ENCODE data around the gene TTC34.

Gene TTC34

GRCh38 chr1:2788506-2789163 lies 12.9 kb downstream of the TTC34 start:
- TF ChIP-seq GATA3 (IDR thresholded peaks at IDR 0.05; ENCODE audit: low read depth, low read length) (no peak), GATA2 (IDR thresholded peaks at IDR 0.05; ENCODE audit: low read depth, low read length) (no peak)

GRCh38 chr1:2787163-2787911 lies 14.2 kb downstream of the TTC34 start:
- TF ChIP-seq GATA3 (IDR thresholded peaks at IDR 0.05; ENCODE audit: low read depth, low read length) (no peak), GATA2 (IDR thresholded peaks at IDR 0.05; ENCODE audit: low read depth, low read length) (no peak)

GRCh38 chr1:2786329-2787162 lies 14.9 kb downstream of the TTC34 start:
- TF ChIP-seq GATA2 (IDR thresholded peaks at IDR 0.05; ENCODE audit: low read depth, low read length) = no peak
- no peak for TF ChIP-seq GATA3 (IDR thresholded peaks at IDR 0.05; ENCODE audit: low read depth, low read length)

- TF ChIP-seq GATA3 (IDR thresholded peaks at IDR 0.05; ENCODE audit: low read depth, low read length) (no peak), GATA2 (IDR thresholded peaks at IDR 0.05; ENCODE audit: low read depth, low read length) (no peak)
These were observed 15.7 kb downstream of the TTC34 start for GRCh38 chr1:2785631-2786328.

GRCh38 chr1:2784854-2785630 lies 16.5 kb downstream of the TTC34 start:
- TF ChIP-seq GATA2 (IDR thresholded peaks at IDR 0.05; ENCODE audit: low read depth, low read length) = no peak
- TF ChIP-seq GATA3 (IDR thresholded peaks at IDR 0.05; ENCODE audit: low read depth, low read length) = no peak

- TF ChIP-seq GATA2 (IDR thresholded peaks at IDR 0.05; ENCODE audit: low read depth, low read length) = no peak
- no peak for TF ChIP-seq GATA3 (IDR thresholded peaks at IDR 0.05; ENCODE audit: low read depth, low read length)
These were observed 17.8 kb downstream of the TTC34 start for GRCh38 chr1:2783435-2784397.

GRCh38 chr1:2783069-2783434 lies 18.4 kb downstream of the TTC34 start:
- TF ChIP-seq GATA2 (IDR thresholded peaks at IDR 0.05; ENCODE audit: low read depth, low read length) (no peak), GATA3 (IDR thresholded peaks at IDR 0.05; ENCODE audit: low read depth, low read length) (no peak)

GRCh38 chr1:2781627-2782026 lies 19.9 kb downstream of the TTC34 start:
- TF ChIP-seq GATA3 (IDR thresholded peaks at IDR 0.05; ENCODE audit: low read depth, low read length) (no peak), GATA2 (IDR thresholded peaks at IDR 0.05; ENCODE audit: low read depth, low read length) (no peak)

GRCh38 chr1:2778220-2778592 lies 23.3 kb downstream of the TTC34 start:
- no peak for TF ChIP-seq GATA2 (IDR thresholded peaks at IDR 0.05; ENCODE audit: low read depth, low read length)
- no peak for TF ChIP-seq GATA3 (IDR thresholded peaks at IDR 0.05; ENCODE audit: low read depth, low read length)

GRCh38 chr1:2777424-2778219 lies 23.9 kb downstream of the TTC34 start:
- no peak for TF ChIP-seq GATA2 (IDR thresholded peaks at IDR 0.05; ENCODE audit: low read depth, low read length)
- no peak for TF ChIP-seq GATA3 (IDR thresholded peaks at IDR 0.05; ENCODE audit: low read depth, low read length)

- no peak for TF ChIP-seq GATA3 (IDR thresholded peaks at IDR 0.05; ENCODE audit: low read depth, low read length)
- no peak for TF ChIP-seq GATA2 (IDR thresholded peaks at IDR 0.05; ENCODE audit: low read depth, low read length)
These were observed 150.4 kb downstream of the TTC34 start for GRCh38 chr1:2650967-2651645.
